Measurements from ENCODE around the gene PHACTR4.

Gene PHACTR4

GRCh38 chr1:28394136-28394535 is 24.6 kb downstream of the PHACTR4 start:
- no peak for DNase-seq (ENCODE audit: low read depth)
- H3K4me3 ChIP-seq (ENCODE audit: control insufficient read depth, low read depth, low read length): no peak overlapping the region
- TF ChIP-seq, protein P1, sequence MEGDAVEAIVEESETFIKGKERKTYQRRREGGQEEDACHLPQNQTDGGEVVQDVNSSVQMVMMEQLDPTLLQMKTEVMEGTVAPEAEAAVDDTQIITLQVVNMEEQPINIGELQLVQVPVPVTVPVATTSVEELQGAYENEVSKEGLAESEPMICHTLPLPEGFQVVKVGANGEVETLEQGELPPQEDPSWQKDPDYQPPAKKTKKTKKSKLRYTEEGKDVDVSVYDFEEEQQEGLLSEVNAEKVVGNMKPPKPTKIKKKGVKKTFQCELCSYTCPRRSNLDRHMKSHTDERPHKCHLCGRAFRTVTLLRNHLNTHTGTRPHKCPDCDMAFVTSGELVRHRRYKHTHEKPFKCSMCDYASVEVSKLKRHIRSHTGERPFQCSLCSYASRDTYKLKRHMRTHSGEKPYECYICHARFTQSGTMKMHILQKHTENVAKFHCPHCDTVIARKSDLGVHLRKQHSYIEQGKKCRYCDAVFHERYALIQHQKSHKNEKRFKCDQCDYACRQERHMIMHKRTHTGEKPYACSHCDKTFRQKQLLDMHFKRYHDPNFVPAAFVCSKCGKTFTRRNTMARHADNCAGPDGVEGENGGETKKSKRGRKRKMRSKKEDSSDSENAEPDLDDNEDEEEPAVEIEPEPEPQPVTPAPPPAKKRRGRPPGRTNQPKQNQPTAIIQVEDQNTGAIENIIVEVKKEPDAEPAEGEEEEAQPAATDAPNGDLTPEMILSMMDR (IDR thresholded peaks at IDR 0.05; ENCODE audit: control insufficient read depth, insufficient read depth, low read depth, low read length, missing control alignments): no peak

GRCh38 chr1:28395181-28395580 is 25.6 kb downstream of the PHACTR4 start:
- TF ChIP-seq, protein P1 (IDR thresholded peaks at IDR 0.05; ENCODE audit: control insufficient read depth, insufficient read depth, low read depth, low read length, missing control alignments): no peak
- no peak for DNase-seq (ENCODE audit: low read depth)
- no peak overlapping the region for H3K4me3 ChIP-seq (ENCODE audit: control insufficient read depth, low read depth, low read length)

- TF ChIP-seq, protein P1 (IDR thresholded peaks at IDR 0.05; ENCODE audit: control insufficient read depth, insufficient read depth, low read depth, low read length, missing control alignments): no peak
- DNase-seq (ENCODE audit: low read depth): no peak
- no peak overlapping the region for H3K4me3 ChIP-seq (ENCODE audit: control insufficient read depth, low read depth, low read length)
Measured at GRCh38 chr1:28401760-28402159, 32.2 kb downstream of the PHACTR4 start.

DNA sequence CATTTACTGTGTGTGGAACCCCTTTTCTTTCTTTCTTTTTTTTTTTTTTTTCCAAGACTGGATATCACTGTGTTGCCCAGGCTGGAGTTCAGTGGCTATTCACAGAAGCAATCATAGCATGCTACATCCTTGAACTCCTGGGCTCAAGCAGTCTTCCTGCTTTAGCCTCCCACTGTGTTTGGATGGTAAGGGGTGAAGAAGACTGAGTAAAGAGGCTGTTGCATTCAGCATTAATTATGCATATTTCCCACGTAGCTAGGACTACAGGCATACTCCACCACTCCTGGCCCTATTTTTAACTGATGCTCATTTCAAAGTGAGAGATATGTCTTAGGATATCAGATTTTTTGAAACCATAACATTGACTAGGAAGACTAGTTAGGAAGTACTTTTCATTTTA is 39.5 kb downstream of the PHACTR4 start:
- TF ChIP-seq, protein P1 (IDR thresholded peaks at IDR 0.05; ENCODE audit: control insufficient read depth, insufficient read depth, low read depth, low read length, missing control alignments): no peak
- no peak overlapping the region for H3K4me3 ChIP-seq (ENCODE audit: control insufficient read depth, low read depth, low read length)
- DNase-seq (ENCODE audit: low read depth): no peak

DNA sequence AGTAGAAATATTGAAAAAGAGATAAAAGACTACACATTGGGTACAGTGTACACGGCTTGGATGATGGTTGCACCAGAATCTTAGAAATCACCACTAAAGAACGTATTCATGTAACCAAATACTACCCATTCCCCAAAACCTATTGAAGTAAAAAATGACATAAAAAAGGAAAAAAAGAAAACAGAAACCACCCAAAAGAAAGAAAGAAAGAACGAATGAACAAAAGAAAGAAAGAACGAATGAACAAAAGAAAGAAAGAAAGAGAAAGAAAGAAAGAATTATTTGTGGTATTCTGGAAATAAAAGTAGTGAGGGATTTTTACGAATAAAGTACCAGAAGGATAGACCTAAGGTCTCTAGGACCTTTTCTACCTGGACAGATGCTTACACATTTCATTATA is 42.1 kb downstream of the PHACTR4 start:
- TF ChIP-seq, protein P1 (IDR thresholded peaks at IDR 0.05; ENCODE audit: control insufficient read depth, insufficient read depth, low read depth, low read length, missing control alignments): no peak
- no peak for DNase-seq (ENCODE audit: low read depth)
- no peak overlapping the region for H3K4me3 ChIP-seq (ENCODE audit: control insufficient read depth, low read depth, low read length)

DNA sequence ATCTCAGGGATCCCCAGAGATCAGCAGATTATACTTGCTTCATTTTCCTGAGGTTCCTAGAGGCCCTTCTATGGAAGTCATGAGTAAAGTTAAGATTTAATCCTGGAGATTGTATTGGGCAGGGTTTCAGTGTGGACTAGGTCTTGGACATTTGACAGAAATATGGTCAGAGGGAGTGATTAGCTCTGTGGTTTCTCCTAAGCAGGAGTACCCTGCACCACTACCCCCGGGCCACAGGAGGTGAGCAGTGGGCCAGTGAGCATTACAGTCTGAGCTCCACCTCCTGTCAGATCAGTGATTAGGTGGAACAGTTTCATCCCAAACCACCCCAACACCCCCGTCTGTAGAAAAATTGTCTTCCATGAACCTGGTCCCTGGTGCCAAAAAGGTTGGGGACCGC is 43.2 kb downstream of the PHACTR4 start:
- H3K4me3 ChIP-seq (ENCODE audit: control insufficient read depth, low read depth, low read length): no peak overlapping the region
- TF ChIP-seq, protein P1 (IDR thresholded peaks at IDR 0.05; ENCODE audit: control insufficient read depth, insufficient read depth, low read depth, low read length, missing control alignments): no peak
- DNase-seq (ENCODE audit: low read depth): no peak
